Stimulated activated CD4-positive, alpha-beta T cell treated with anti-CD3 and anti-CD28 coated beads, Interleukin-2, amount 100 ng/mL, for 4 hours (primary cell): ENCODE data around the gene MTAP.

Experiments
- DNase-seq: peaks from one replicate; pipeline ENCODE4 v3.0.0-alpha.2; 2020; ENCODE audit warnings: low read depth

The MTAP gene

GRCh38 chr9:21853414-21853813 is 51.0 kb downstream of the MTAP start:
- DNase-seq, result no peak

DNA sequence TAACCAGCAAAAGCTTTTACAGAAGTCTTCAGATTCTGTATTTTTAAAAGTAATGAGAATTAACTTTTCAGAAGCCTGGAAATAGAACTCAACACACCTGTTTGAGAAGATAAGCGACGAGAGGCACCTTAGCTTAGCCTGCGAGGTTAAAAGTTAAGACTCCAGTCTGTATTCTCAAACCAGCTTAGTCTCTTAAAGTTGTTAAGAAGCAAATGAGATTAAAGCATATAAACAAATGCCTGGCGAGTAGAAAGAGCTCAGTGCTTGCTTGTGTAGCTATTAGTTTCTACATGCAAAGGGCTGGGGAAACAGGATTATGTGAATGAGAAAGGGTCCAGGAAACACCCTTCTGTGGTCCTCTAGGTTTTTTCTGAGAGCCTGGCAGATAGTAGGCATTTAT is 51.7 kb downstream of the MTAP start:
- DNase-seq, result no peak

- DNase-seq, result no peak
Observed at GRCh38 chr9:21854594-21854993, 52.2 kb downstream of the MTAP start.

DNA sequence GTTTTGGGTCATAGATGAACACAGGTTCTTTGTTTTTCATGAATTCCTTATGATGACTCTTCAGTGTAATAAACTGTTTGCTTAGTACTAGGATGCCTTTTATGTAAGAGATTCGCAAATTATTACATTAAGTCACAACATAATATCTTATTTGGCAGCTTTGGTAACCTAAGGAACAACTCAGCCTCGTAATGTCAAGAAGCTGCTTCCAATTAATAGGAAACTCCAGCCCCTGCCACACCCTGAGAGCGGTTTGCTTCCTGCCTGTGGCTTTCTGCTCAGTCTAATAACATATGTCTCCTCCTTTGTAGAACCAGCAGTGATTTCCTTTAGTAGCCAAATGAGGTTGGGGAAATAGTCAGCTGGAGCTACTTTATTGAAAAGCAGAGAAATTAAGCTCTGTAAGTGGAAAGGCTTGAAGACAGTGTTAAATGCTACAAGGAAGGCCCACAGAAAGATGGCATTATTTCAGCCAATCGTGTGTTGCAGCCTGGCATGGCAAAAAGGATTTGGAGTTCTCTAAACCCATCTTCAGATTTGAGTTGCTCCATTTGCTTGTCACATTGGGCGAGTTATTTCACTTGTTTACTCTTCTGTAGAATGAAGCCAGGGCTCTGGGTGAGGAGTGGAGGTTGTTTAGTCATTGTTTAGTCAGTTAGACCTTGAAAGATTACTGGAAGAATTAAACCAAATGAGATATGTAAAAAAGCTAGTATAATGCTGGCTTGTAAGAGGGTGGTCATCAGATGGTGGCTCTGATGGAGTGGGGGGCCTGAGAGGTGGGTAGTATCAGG is 54.1 kb downstream of the MTAP start:
- no peak for DNase-seq

DNA sequence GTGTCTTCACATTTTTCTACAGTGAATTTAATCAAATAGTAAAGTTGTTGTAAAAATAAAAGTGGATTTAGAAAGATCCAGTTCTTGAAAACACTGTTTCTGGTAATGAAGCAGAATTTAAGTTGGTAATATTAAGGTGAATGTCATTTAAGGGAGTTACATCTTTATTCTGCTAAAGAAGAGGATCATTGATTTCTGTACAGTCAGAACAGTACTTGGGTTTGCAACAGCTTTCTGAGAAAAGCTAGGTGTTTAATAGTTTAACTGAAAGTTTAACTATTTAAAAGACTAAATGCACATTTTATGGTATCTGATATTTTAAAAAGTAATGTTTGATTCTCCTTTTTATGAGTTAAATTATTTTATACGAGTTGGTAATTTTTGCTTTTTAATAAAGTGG is 60.4 kb downstream of the MTAP start:
- DNase-seq, result no peak

DNA sequence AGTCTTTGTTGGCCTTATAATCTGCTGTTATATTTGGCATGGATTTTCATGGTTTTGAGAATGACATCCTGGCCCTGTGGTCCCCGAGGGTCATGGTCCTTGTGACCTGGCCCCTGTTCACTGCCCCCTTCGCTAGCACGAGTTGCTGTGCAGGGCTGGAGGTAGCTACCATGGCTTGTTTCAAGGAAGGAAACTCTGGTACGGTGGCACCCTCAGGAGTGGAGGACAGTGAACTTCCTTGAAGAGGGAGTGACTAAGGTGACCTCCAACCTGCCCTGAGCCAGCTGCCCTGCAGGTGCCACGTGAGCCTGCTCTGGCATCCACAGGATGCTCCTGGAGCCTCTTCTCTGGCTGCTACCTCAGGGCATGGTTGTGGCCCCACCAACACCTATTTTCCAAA is 62.1 kb downstream of the MTAP start:
- no peak for DNase-seq

DNA sequence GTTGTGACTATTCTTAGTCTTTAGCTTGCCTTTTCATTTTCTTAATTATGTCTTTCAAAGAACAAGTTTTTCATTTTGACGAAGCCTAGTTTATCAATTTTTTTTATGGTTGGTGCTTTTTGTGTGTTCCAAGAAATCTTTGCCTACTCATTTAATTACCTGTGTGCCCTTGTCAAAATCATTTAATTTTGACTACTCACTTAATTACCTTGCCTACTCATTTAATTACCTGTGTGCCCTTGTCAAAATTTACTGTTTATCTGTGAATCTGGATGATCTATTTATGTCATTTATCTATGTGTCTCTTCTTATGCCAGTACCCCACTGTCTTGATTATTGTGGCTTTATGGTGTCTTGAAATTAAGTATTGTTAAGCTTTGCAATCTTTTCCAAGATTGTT is 63.9 kb downstream of the MTAP start:
- DNase-seq, result no peak

DNA sequence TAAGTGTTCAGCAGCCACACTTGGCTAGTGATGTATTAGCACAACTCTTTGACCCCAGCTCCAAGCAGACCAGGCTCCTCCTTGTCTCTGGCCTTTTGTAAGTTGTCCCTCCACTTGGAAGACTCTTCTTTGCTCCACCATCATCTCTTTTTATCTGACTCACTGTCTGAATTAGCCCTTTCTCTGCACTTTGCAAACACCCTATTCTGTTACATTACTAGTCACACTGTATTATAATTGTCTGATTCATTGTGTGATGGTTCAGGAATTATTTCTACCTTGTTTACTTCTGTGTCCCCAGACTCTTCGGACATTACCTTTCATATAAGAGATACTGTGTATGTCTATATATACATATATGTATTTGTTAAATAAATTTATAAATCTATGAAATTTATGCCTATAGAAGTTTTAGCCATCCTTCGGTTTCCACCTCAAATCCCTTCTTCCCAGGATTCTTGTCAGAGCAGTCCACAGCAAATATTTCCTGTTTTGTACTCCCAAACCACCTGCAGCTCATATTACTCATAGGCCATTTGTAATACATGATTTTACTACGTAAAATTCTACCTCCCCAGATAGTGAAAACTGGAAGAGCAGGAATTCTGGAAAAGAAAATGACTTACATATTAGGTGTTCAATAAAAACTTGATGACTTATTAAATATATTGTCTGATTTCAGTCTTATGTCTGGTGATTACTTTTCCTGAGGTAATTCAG is 69.0 kb downstream of the MTAP start:
- no peak for DNase-seq

GRCh38 chr9:21872696-21873095 is 70.3 kb downstream of the MTAP start:
- no peak for DNase-seq

DNA sequence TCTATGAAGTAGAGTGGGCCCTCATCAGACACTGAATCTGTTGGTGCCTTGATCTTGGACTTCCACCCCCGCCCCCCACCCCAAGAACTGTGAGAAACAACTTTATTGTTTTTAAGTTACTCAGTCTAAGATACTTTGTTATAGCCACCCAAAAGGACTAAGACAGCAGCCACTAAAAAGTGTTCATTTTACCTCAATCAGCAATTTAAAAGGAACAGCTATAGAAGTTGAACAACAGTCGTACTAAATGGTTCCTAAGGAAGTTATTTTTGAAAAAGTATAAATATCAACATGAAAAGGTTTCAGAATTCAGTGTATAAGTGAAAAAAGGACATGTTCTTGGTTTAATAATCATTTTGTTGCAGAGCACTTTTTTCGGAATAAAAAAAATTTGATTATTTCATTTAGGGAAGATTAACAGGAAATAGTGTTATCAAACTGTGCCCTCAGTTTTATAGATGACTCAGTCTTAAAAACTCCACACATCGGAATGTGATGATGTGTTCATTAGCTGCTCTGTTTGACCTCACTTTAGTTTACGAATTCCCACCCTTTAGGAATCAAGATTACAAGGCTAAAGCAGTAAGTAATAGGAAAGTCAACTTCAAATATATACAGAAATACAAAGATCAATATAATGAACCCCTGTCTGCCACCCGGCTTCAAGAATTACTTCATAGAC is 71.2 kb downstream of the MTAP start:
- no peak for DNase-seq

- no peak for DNase-seq
Observed at GRCh38 chr9:21875893-21876292, 73.5 kb downstream of the MTAP start.

DNA sequence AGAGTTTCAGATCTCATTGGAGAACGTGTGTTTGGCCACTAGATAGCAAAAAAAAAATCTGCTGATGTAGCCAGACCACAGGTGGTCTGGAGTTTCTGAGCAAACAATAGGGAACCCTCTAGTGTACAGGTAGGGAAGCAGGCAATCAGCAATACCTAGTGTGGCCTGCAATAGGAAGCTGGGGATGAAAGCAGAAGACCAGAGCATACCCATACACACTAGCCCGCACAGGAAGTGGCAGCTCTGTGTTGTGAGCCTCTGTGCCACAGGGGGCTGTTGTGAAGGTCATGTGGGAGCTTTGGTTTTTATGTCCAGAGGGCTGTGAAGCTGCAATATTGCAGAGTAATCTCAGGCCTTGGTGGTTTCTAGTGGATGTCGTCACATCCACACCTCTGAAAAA is 81.2 kb downstream of the MTAP start:
- no peak for DNase-seq

DNA sequence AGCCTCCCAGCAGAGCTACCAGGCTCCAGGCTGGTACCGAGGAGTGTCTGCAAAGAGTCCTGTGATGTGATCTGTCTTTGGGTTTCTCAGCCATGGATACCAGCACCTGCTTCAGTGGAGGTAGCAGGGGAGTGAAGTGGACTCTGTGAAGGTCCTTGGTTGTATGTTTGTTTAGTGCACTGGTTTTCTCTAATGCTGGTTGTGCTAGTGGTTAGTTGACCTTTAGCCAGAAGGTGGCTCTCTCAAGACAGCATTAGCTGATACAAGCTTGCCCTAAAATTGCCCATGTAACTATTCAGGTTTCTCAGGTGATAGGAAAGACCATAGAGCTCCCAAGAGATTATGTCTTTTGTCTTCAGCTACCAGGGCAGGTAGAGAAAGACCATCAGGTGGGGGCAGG is 87.2 kb downstream of the MTAP start:
- no peak for DNase-seq

- no peak for DNase-seq
Observed at GRCh38 chr9:21890696-21891095, 88.3 kb downstream of the MTAP start.

GRCh38 chr9:21901546-21901945 is 99.1 kb downstream of the MTAP start:
- no peak for DNase-seq

DNA sequence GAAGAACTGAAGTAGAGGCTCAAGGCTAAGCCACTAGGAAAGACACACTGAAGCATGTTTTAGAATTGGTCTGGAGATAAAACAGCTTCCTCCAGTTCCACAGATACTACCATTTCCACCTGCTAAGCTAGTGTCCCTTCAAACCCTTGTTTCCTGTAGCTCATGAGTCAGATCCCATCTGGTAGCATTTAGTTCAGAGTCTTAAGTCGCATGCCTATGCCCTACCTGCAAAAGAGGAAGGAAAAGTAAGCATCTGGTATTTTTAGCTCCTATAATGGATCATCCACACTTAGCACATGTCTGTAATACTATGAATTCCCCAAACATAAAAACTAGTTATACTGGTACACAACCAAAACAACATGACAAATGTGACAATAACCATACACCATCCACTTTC is 99.7 kb downstream of the MTAP start:
- DNase-seq, result no peak

- no peak for DNase-seq
Observed at GRCh38 chr9:21903380-21903965, 101.0 kb downstream of the MTAP start.

GRCh38 chr9:21904371-21904770 is 101.9 kb downstream of the MTAP start:
- no peak for DNase-seq

- DNase-seq, result no peak
Observed at GRCh38 chr9:21904776-21905175, 102.3 kb downstream of the MTAP start.

- DNase-seq, result no peak
Observed at GRCh38 chr9:21906213-21906612, 103.8 kb downstream of the MTAP start.

GRCh38 chr9:21906881-21907280 is 104.4 kb downstream of the MTAP start:
- DNase-seq, result no peak
